Adrenal gland (tissue), 5 donors: ENCODE data around the gene SLC25A45.

Experiments
- CTCF ChIP-seq, 6 experiments: fragments of 450-650 bp in 4 of 6; fragments of 200-600 bp in 2 of 6; sonication (generic) in 1 of 6; IDR thresholded peaks; 1 replicate in 5 of 6; 2 replicates in 1 of 6; pipeline versions ENCODE4 v1.5.1 to v1.8.0; 2016 to 2021; ENCODE audit warnings: antibody characterized with exemption in 6 of 6, mild to moderate bottlenecking in 2 of 6, moderate library complexity in 1 of 6
- POLR2A ChIP-seq, 2 donors: fragments of 450-650 bp; IDR thresholded peaks; one replicate each; pipeline ENCODE4 v1.6.1; 2017; ENCODE audit warnings: antibody characterized with exemption in 2 of 2, mild to moderate bottlenecking in 2 of 2, moderate library complexity in 1 of 2
- donor health status: DM: no; HTN: no; CAD: no.

GRCh38 chr11:65373839-65374580 is 8.4 kb downstream of the SLC25A45 start:
- no peak for TF ChIP-seq POLR2A (IDR thresholded peaks at IDR 0.05)
- no peak for TF ChIP-seq CTCF (IDR thresholded peaks at IDR 0.05)
